Measurements from ENCODE around the gene RPS27A. TPM values are rescaled to one million over a fixed set of nuclear protein-coding genes. Genes with fewer than 3 reads are reported as not detected.

Gene RPS27A
- total and polyA plus RNA-seq, 2 experiments from 2014 or later, result 608 to 1,542 TPM

GRCh38 chr2:55232863-55233657 lies 572 bp downstream of the RPS27A start:
- peak overlapping the region; percentile 91 for H3K4me2 ChIP-seq
- H3K79me2 ChIP-seq, result peaks cover 57% of the 10 kb centered on the region
- H3K4me3 ChIP-seq, result peak overlapping the region; percentile 78
- H4K20me1 ChIP-seq (ENCODE audit: insufficient read depth, poor library complexity, severe bottlenecking), result peaks cover 13% of the 10 kb centered on the region
- peak overlapping the region; percentile 70 for H2AFZ ChIP-seq
- WGBS (ENCODE audit: low lambda C conversion rate, missing lambda C conversion rate), result 5% methylated on average over 33 of the region's 33 CpGs
- peak overlapping the region; percentile 97 for H3K27ac ChIP-seq
- no peaks in the 10 kb centered on the region for H3K36me3 ChIP-seq (replicated peaks; ENCODE audit: insufficient read depth, low read depth)
- DNase-seq (ENCODE audit: low spot score), result peak; percentile 48
- no peaks in the 10 kb centered on the region for H3K27me3 ChIP-seq
- no peaks in the 10 kb centered on the region for H3K9me3 ChIP-seq (ENCODE audit: low read depth)
- peaks cover 14% of the 10 kb centered on the region for H3K4me1 ChIP-seq (ENCODE audit: insufficient read depth)
- TF ChIP-seq EZH2phosphoT487 (IDR thresholded peaks at IDR 0.05; ENCODE audit: low read depth, severe bottlenecking, unreplicated experiment) (no peak), EZH2 (IDR thresholded peaks at IDR 0.05; ENCODE audit: borderline replicate concordance) (no peak)
- TF ChIP-seq, protein P1, sequence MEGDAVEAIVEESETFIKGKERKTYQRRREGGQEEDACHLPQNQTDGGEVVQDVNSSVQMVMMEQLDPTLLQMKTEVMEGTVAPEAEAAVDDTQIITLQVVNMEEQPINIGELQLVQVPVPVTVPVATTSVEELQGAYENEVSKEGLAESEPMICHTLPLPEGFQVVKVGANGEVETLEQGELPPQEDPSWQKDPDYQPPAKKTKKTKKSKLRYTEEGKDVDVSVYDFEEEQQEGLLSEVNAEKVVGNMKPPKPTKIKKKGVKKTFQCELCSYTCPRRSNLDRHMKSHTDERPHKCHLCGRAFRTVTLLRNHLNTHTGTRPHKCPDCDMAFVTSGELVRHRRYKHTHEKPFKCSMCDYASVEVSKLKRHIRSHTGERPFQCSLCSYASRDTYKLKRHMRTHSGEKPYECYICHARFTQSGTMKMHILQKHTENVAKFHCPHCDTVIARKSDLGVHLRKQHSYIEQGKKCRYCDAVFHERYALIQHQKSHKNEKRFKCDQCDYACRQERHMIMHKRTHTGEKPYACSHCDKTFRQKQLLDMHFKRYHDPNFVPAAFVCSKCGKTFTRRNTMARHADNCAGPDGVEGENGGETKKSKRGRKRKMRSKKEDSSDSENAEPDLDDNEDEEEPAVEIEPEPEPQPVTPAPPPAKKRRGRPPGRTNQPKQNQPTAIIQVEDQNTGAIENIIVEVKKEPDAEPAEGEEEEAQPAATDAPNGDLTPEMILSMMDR (IDR thresholded peaks at IDR 0.05; ENCODE audit: poor library complexity), result no peak
- no peaks in the 10 kb centered on the region for H3K9me2 ChIP-seq (replicated peaks; ENCODE audit: insufficient read depth)

DNA sequence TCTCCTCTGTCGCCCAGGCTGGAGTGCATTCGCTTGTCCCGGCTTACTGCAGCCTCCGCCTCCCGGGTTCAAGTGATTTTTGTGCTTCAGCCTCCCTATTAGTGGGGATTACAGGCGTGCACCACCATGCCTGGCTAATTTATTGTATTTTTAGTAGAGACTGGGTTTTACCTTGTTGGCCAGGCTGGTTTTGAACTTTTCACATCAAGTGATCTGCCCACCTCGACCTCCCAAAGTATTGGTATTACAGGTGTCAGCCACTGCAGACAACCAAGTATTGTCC lies 1.1 kb downstream of the RPS27A start:
- 65% methylated on average over 7 of the region's 7 CpGs for WGBS (ENCODE audit: low lambda C conversion rate, missing lambda C conversion rate)
- Histone ChIP-seq H3K4me1 (ENCODE audit: insufficient read depth) (peaks cover 14% of the 10 kb centered on the region), H3K27me3 (no peaks in the 10 kb centered on the region), H3K9me3 (ENCODE audit: low read depth) (no peaks in the 10 kb centered on the region), H3K27ac (peak overlapping the region; percentile 97), H3K9me2 (replicated peaks; ENCODE audit: insufficient read depth) (no peaks in the 10 kb centered on the region), H3K36me3 (replicated peaks; ENCODE audit: insufficient read depth, low read depth) (no peaks in the 10 kb centered on the region), H3K4me2 (peak overlapping the region; percentile 91), H3K4me3 (peak overlapping the region; percentile 78), H3K79me2 (peaks cover 52% of the 10 kb centered on the region), H2AFZ (no peak overlapping the region), H4K20me1 (ENCODE audit: insufficient read depth, poor library complexity, severe bottlenecking) (peaks cover 13% of the 10 kb centered on the region)
- TF ChIP-seq EZH2 (IDR thresholded peaks at IDR 0.05; ENCODE audit: borderline replicate concordance) (no peak), EZH2phosphoT487 (IDR thresholded peaks at IDR 0.05; ENCODE audit: low read depth, severe bottlenecking, unreplicated experiment) (no peak)
- TF ChIP-seq, protein P1 (IDR thresholded peaks at IDR 0.05; ENCODE audit: poor library complexity), result no peak
- DNase-seq (ENCODE audit: low spot score), result no peak

DNA sequence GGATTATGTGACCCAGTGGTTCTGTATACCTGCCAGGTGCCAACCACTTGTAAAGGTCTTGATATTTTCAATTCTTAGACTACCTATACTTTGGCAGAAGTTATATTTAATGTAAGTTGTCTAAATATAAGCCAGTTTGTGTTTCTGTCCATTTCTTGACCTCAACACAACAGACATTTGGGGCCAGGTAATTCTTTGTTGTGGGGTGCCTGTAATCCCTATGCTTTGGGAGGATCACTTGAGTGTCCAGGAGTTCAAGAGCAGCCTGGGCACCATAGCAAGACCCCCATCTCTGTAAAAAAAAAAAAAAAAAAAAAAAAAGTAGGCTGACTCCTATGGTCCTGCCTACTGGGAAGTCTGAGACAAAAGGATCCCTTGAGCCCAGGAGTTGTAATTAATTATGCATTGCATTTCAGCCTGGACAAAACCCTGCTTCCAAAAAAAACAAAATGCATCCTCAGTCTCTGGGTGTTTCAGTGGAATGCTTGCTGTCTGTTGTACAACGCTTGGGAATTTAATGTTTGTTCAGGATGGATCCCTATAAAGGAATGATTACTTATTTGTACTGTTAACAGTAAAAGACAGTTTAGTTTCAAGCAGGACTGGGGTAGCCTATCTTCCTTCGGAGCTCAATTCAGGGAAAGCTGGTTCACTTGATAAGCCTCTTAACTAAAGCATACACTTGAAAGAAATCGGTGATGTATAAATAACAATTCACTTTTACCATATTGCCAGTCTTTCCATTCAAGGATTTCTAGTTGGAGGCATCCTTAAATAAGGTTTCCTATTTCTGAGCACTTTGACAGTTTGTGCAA lies 3.4 kb downstream of the RPS27A start:
- Histone ChIP-seq H3K4me1 (ENCODE audit: insufficient read depth) (peaks cover 14% of the 10 kb centered on the region), H3K4me3 (no peak overlapping the region), H3K9me3 (ENCODE audit: low read depth) (no peaks in the 10 kb centered on the region), H3K4me2 (peak overlapping the region; percentile 91), H2AFZ (no peak overlapping the region), H3K79me2 (peaks cover 32% of the 10 kb centered on the region), H4K20me1 (ENCODE audit: insufficient read depth, poor library complexity, severe bottlenecking) (peaks cover 13% of the 10 kb centered on the region), H3K27ac (no peak overlapping the region), H3K9me2 (replicated peaks; ENCODE audit: insufficient read depth) (no peaks in the 10 kb centered on the region), H3K27me3 (no peaks in the 10 kb centered on the region), H3K36me3 (replicated peaks; ENCODE audit: insufficient read depth, low read depth) (no peaks in the 10 kb centered on the region)
- TF ChIP-seq EZH2 (IDR thresholded peaks at IDR 0.05; ENCODE audit: borderline replicate concordance) (no peak), EZH2phosphoT487 (IDR thresholded peaks at IDR 0.05; ENCODE audit: low read depth, severe bottlenecking, unreplicated experiment) (no peak)
- TF ChIP-seq, protein P1 (IDR thresholded peaks at IDR 0.05; ENCODE audit: poor library complexity), result no peak
- WGBS (ENCODE audit: low lambda C conversion rate, missing lambda C conversion rate), result 88% methylated on average over 3 of the region's 3 CpGs
- no peak for DNase-seq (ENCODE audit: low spot score)
